Stimulated activated naive CD8-positive, alpha-beta T cell treated with anti-CD3 and anti-CD28 coated beads, Interleukin-15, Interleukin-2, amounts not matched to agents 100 U/mL and 50 U/mL, for 24 hours (primary cell): Measurements from ENCODE around the gene IL1RAPL1.

ENCODE experiments used
- ATAC-seq: fragments of 150-1000 bp; cut with Tn5 transposase; one replicate; pipeline ENCODE4 v1.10.0; 2021
- DNase-seq: peaks from one replicate; pipeline ENCODE4 v3.0.0; 2021

IL1RAPL1 gene

GRCh38 chrX:29653721-29654120 lies 1066.5 kb downstream of the IL1RAPL1 start:
- ATAC-seq (no peak), DNase-seq (no peak)

GRCh38 chrX:29659911-29660310 lies 1072.7 kb downstream of the IL1RAPL1 start:
- ATAC-seq, result no peak
- no peak for DNase-seq

DNA sequence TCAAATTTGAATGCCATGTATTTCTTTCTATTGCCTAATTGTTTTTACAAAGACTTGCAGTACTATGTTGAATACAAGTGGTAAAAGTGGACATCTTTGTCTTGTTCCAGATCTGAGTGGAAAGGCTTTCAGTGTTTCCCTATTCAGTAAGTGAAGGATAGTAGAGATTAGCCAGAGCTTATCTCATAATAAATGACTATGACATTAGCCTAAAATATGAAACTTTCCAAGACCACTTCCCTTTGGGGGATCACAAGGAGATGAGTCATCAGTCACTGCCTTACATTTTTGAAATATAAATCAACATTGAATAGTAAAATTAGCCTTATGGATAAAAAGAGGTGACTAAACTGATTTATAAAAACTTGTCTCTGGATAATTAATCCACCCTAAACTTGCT lies 1074.0 kb downstream of the IL1RAPL1 start:
- no peak for DNase-seq
- ATAC-seq, result no peak

DNA sequence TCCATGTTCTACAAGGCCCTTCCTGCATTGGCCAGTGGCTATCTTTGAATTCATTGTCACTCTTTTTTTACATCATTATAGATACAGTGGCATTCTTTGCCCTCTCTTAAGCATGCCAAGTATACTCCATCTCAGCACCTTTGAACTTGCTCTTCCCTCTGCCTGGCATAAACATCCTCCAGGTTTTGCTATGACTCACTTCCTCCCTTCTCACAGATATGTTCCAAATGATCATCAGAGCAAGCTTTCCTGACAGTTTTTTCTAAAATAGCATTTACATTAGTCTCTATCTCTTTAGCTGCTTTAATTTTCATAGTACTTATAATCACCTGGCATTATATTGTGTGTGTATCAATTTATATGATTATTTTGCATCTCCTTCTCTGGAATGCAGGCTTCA lies 1074.9 kb downstream of the IL1RAPL1 start:
- ATAC-seq, result no peak
- DNase-seq, result no peak

DNA sequence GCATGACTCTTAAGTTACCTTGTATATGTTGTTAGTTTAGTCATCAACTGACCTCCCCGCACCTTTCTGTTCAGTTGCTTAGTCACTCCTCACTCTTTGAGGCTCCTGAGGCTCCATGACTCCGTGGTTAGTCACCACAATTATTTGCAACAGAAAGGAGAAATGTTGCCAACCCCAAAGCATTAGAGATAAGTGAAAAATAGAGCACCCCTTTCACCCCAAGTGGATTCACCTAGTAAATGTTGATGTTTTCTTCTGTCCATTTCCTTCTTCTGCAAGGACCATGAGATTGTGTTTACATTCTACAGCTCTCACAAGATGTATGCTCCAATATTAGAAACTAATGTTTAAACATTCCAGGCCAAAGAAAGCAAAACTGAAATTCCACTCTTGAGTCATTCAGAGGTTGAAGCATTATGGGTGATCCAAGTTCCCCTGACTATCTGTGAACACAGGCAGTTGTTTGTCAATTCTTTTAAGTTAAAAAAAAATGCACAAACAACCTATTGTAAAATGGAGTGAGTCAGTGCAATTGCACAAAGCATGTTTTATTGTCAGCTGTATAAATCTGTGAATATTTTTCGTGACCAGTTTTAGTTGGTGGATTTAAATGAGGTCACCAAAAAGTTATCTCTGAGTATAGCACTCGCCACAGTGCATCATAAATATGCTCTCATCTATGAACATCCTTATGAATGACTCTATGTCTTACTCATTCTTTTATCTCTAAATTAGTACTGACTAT lies 1075.7 kb downstream of the IL1RAPL1 start:
- DNase-seq, result no peak
- ATAC-seq, result no peak

DNA sequence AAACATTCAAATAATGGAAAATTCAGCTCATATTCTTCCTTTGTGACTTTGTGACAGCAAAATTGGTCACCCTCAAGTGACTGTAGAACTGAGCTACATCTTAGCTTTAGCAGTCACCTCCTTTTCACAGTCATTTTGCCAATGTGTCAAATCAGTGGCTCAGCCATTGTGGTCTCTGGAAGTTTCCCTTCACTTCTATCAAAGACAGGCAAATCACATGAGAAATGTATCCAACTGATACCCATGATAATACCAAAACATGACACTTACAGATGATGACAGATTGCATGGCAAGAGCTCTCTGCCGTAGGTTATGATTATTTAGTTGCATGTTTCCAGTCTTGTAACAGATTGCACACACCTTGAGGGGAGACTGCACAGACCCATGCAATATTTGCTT lies 1078.3 kb downstream of the IL1RAPL1 start:
- ATAC-seq (no peak), DNase-seq (no peak)

GRCh38 chrX:29666366-29666765 lies 1079.1 kb downstream of the IL1RAPL1 start:
- ATAC-seq, result no peak
- DNase-seq, result no peak

DNA sequence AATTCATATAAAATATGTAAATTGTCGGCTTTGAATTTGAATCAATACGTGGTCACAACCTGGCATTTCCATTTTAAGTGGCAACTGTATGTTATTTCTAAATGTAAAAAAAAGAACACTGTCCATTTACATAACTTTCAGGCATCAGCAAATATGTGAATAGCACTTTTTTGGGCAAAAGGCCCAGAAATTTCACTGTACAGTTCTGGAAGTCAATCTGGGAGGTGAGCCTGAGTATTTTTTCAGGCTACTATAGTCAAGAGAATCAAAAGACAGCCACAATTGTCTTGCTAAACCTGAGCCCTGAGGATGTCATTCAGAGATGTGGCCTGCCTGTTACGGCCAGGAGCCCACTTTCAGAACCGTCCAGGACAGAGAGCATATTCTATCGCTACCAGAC lies 1084.2 kb downstream of the IL1RAPL1 start:
- no peak for DNase-seq
- no peak for ATAC-seq

DNA sequence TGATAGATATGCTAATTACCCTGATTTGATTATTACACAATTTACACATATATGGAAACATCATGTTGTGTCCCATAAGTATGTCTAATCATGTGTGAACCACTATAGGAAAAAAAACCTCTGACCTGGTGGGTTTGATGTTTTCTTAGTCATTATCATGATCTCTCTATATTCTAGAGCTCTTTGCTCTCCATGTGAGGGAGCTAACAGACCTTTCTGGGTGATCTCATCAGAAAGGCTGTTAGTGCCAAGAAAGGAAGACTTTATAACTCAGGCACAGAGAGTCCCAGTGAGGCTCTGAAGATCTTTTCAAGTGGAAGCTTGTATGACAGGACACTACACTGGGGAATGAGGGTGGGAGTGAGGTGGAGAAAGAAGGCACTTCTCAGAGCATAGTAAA lies 1100.4 kb downstream of the IL1RAPL1 start:
- DNase-seq (no peak), ATAC-seq (no peak)

DNA sequence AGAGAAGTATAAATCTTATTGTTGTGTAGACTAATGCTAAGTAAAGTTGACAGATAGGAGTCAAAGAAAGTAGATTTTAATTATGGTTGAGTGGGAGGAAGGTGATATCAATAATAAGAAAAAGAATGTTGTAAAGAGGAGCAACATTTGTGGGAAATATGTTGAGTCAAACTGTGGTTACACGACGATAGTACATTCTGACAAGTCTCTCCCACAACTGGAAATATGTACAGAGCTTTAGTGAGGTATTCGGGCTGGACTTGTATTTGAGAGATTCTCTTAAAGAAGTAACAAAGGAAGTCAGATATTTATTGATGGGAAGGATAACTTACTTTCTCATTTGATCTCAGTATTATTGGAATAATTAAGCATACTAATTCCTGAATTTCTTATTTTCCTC lies 1102.8 kb downstream of the IL1RAPL1 start:
- ATAC-seq, result no peak
- no peak for DNase-seq

DNA sequence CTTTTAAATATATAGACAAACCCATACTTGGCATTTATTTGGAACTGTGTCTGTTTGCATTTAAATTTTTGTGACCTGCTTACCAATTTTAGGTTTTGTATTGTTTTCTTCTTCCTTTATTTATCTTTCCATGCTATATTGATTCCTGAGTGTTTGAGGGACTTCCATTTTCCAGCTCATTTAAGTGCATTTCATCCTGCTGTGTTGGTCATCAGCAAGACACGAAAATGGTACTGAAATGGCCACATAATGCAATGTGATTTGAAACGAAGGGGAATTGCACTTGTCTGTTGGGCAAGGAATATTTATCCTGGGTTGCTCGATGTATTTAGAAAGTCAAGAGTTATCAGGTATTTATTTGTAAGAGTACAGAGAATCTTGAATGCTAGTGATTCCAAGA lies 1103.8 kb downstream of the IL1RAPL1 start:
- no peak for ATAC-seq
- DNase-seq, result no peak

- no peak for DNase-seq
These were observed 1106.7 kb downstream of the IL1RAPL1 start for GRCh38 chrX:29693912-29694311.

DNA sequence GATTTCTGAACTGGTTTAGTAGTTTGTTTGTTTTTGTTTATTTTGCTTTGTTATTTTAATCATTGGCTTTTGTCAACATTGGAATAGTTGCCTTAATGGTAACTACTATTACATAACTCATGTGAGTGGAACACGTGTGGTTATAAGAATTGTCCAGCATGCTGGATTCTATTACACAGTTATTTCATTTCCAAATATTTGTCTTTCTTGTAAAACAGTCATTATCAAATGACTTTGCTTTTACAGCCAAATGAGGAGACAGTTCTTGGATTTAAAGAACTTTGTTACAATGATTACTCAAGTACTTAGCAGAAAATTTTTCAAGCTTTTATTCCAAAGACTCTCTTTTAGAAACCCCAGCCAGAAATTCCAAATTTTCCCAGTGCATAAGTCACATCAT lies 1112.0 kb downstream of the IL1RAPL1 start:
- ATAC-seq, result no peak
- DNase-seq, result no peak

More at GRCh38 chrX:29693912-29694311, 1106.7 kb downstream of the IL1RAPL1 start:
- no peak for ATAC-seq

GRCh38 chrX:29707088-29707487 lies 1119.8 kb downstream of the IL1RAPL1 start:
- DNase-seq (no peak), ATAC-seq (no peak)

- no peak for ATAC-seq
These were observed 1133.9 kb downstream of the IL1RAPL1 start for GRCh38 chrX:29721152-29721551.

GRCh38 chrX:29724316-29724715 lies 1137.1 kb downstream of the IL1RAPL1 start:
- ATAC-seq, result no peak
- no peak for DNase-seq

More at GRCh38 chrX:29721152-29721551, 1133.9 kb downstream of the IL1RAPL1 start:
- no peak for DNase-seq

DNA sequence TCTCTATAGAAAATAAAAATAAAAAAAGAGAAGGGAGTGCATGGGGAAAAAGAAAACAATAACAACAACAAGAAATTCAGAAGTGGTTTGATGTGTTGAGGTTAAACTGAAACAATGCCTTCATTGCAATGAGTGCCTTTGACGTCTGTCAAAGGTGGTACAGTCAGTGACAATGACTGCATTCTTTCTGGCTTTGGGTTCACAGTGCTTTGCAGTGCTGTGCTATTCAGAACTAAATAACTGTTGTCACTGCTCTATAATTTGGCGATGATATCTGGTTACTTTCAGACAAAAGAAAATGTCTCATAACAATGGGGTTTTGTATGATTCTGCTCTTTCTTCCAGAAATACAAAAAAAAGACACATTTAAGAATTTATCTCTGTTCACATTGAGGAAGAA lies 1139.6 kb downstream of the IL1RAPL1 start:
- DNase-seq, result no peak
- ATAC-seq, result no peak

DNA sequence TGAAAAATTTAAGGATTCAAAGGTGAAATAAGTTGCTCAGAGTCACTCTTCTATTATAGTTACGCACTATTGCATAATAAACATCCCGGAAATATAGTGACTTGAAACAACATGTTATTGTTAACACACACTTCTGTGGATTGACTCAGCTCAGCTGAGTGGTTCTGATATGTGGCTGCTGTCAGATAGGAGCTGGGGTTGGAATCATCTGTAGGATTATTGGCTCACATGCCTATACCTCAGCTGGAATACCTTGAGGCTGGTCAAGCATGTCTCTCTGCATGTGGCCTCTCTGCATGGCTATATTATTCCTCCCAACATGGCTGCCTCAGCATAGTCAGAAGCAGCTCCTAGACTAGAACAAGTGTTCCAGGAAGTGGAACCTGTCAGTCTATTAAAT lies 1141.4 kb downstream of the IL1RAPL1 start:
- no peak for ATAC-seq
- DNase-seq, result no peak

- ATAC-seq, result no peak
These were observed 1157.7 kb downstream of the IL1RAPL1 start for GRCh38 chrX:29744966-29745365.

GRCh38 chrX:29746326-29746725 lies 1159.1 kb downstream of the IL1RAPL1 start:
- ATAC-seq, result no peak
- DNase-seq, result no peak

More at GRCh38 chrX:29744966-29745365, 1157.7 kb downstream of the IL1RAPL1 start:
- no peak for DNase-seq

DNA sequence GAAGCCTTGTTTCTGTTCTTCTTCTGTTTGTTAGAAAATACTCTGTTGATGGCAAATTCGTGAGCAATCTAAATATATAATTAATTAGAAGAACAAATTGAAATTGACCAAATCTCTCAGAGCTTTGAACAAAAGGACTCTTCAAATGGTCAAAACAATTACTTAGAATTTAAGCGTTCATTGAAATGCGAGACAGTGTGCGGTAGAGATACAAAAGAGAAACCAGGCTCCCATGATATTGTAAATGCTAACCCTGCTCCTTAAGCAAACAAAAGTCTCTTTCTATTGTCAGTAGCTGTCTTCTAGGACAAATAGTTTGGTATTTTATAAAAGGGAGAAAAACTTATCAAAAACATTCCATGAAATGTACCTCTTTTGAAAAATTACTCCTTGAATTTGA lies 1174.8 kb downstream of the IL1RAPL1 start:
- DNase-seq, result no peak
- ATAC-seq, result no peak

DNA sequence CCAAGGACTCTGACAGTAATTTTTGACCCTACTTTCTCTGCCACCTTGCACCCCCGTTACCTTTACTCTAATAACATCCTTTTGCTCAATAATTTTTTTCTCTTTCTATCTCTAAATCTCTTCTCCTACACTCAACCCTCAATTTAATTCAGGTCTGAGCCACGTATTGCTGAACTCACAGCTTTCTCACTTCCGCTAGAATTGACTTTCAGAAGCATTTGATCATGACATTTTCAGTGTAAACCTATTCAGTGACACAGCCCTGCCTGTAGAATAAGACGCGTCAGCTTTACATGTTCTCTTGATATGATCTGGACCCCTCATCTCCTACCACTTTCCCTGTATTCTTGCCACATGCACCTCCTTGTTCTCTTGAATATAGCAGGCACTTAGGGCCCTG lies 1188.6 kb downstream of the IL1RAPL1 start:
- DNase-seq (no peak), ATAC-seq (no peak)

DNA sequence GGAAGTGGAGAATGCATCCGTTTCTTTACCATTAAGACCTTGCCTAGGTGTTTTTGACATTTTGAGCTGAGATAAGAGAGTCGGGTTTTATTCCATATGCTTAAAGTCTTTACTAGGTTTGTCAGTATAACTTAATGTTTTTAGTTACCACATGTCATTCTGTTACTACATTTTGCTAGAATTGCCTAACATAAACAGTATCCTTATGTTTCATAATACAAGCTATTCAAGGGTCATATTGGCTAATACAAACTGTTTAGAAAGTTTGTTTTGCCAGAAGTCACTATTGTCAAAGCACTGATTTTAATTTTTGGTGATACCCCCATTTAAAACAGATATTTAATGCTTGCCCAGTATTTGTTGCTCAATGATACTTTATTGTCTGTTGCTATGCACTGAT lies 1200.4 kb downstream of the IL1RAPL1 start:
- DNase-seq, result no peak
- ATAC-seq, result no peak

GRCh38 chrX:29788991-29789699 lies 1201.9 kb downstream of the IL1RAPL1 start:
- ATAC-seq (no peak), DNase-seq (no peak)
